Kasumi-1 (cell line): ENCODE results near the gene SCRN1.
"Not testable (repeated sequence)": the region's sequence is repeated elsewhere in the genome, so short reads cannot be mapped to it uniquely, and the experiment has no call there.

ENCODE experiments used
- DNase-seq, 2 experiments: peaks; one replicate each; lab custom pipeline; 2025; lab: John Stamatoyannopoulos, UW

SCRN1 gene

GRCh38 chr7:29968683-29969395, 20.8 kb downstream of the SCRN1 start:
- no peak for DNase-seq

DNA sequence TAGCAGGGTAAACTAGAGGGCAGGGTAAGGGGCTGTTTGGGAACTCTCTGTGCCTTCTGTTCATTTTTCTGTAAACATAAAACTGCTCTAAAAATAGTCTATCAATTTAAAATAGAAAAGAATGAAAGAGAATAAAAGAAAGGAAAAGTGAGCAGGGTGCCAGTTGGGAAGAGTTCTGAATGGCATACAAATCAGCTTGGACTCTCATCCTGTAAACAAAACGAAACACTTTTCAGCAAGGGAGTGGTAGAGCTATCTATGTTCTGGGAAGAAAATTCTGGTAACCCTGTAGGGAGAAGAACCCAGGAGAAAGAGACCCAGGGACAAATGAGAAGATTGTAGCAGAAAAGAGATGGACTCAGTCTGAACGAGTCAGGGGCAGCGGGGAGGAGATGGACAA, 24.6 kb downstream of the SCRN1 start:
- DNase-seq, result no peak

- no peak for DNase-seq
Measured at GRCh38 chr7:29962035-29962434, 27.6 kb downstream of the SCRN1 start.

- not testable (repeated sequence) for DNase-seq
Measured at GRCh38 chr7:29961611-29962010, 28.0 kb downstream of the SCRN1 start.

GRCh38 chr7:29958667-29959358, 30.8 kb downstream of the SCRN1 start:
- no peak for DNase-seq

- DNase-seq, result no peak
Measured at GRCh38 chr7:29957521-29958310, 31.9 kb downstream of the SCRN1 start.

- no peak for DNase-seq
Measured at GRCh38 chr7:29956487-29956836, 33.1 kb downstream of the SCRN1 start.

DNA sequence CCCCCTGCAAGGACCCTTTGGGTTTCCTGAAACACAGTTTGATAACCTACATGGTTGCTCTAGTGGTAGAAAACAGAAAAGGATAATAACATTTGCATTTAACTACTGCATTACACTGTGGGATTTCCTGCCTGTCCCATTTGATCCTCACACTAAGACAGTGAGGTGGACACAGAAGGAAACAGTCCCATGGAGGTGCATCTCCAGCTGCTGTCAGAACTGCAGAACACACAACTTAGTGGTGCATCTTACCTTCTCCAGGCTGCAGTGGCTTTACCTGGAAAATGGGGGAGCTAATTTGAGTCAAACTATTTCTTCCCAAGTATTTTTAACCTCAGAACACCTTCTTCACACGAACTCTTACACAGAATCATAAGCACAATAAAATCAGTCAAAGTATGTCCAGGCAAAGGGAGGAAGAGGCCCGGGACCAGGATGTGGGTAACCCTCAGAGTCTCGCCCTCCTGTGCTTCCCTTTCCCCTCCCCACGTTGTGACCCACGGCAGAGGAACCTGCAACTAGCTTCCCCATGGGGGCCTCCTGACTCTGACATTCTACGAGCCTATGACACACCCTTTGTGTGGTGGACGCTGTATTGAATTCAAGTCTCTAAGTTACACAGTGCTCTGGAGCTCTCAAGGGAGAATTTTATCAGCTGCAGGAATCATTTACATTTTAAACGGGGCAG, 33.7 kb downstream of the SCRN1 start:
- peak; percentile 61 to 81 for DNase-seq

- no peak for DNase-seq
Measured at GRCh38 chr7:29955075-29955792, 34.4 kb downstream of the SCRN1 start.

- DNase-seq, result no peak
Measured at GRCh38 chr7:29953726-29954347, 35.8 kb downstream of the SCRN1 start.

DNA sequence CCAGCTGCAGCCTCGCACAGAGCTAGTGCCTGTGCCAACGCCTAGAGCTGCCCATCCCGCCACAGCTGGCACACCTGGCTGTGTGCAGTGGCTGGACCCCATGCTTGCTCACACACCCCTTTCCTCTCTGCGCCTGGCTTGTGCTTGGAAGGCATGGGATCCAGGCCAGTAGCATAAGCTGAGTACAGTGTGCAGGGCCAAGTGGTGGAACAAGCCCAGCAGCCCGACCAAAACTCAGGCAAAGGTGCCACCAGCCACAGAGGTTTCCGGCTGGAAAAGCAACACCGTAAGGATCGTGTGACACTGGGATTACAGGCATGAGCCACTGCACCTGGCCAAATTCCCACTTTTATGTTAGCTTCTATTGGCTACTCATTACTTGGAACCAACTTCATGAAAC, 38.4 kb downstream of the SCRN1 start:
- no peak for DNase-seq

DNA sequence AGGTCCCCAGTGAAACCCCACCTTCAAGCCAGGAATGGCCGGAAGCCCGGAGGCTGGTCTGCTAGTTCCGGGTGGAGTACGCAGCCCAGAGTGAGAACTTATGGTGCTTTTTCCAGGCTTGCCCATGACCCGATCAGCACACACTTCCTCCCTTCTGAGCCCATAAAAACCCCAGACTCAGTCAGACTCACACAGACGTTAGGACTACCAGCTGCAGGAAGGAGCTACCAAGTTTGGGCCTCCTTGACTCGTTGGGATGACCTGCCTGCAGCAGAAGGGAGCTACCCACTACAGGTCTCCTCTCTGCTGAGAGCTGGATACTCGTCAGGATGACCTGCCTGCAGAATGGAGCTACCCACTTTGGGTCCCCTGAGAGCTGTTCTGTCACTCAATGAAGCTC, 39.1 kb downstream of the SCRN1 start:
- DNase-seq, result no peak

DNA sequence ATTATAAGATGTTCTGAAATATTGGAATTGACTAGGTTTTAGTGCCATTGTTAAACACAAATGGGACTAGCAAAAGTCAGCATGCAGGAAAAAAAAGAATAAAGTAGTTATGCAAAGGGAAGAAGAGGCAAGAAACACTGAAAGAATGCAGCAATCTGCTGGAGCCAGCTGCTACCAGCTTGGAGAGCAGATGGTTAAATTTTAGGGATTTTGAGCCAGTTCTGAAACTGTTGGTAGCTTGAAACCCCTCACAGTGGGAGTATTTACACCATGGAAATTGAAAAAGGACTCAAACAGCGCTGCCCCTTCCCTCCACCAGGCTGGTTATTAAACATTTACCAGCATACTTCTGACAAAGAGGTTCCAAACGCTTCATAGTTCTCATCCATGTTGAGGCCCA, 41.0 kb downstream of the SCRN1 start:
- DNase-seq, result no peak

DNA sequence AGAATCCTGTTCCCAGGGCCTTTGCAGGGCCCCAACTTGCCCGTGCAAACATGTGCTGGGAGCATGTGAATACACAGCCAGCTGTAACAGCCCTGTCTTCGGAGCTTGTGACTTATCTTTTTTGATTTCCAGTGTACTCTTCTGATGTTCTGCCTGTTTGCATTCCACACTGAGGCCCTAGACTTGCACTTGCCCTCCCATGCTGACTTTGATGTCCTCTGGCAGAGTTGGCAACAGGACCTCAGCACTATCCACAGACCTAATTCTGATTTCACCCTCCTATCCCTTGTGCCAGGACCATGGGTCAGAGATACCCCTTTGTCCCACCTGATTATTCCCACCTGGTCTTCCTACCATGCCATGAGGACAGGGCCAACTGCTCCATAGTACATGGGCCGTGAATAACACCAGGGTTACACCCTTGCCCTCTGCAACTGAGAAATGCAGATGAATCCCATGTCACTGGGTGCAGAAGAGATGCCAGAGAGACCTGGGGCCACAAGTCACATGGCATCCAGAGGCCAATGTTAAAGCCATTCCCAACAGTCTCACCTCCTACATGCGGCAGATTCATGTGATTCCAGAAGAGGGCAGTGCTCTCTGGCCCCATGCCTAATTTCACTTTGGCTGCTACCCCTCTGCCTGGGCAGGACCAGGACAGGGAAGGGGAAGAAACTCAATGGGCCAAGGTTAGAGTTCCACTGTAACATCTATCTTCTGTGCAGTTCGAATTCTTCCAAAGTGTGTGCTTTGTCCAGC, 43.0 kb downstream of the SCRN1 start:
- DNase-seq, result peak; percentile 19 to 35

GRCh38 chr7:29945259-29945809, 44.3 kb downstream of the SCRN1 start:
- DNase-seq, result no peak

DNA sequence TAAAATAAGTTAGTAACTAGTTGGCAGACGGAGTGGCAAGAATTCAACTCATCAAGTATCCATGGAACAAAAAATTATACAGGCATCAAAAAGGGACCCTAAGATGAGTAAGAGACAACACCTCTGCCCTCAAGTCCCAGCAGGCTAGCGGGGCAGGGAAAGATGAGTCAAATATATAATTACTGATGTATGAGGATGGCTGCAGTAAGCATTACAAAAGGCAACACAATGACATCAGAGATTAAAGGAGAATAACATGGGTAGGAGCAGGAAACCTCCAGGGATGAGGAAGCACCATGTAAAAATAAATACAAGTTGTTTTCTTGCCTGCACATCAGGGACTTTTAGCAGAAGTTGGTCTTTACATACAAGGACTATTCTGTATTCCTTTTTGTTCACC, 49.4 kb downstream of the SCRN1 start:
- DNase-seq, result no peak

- no peak for DNase-seq
Measured at GRCh38 chr7:29937132-29937531, 52.5 kb downstream of the SCRN1 start.

DNA sequence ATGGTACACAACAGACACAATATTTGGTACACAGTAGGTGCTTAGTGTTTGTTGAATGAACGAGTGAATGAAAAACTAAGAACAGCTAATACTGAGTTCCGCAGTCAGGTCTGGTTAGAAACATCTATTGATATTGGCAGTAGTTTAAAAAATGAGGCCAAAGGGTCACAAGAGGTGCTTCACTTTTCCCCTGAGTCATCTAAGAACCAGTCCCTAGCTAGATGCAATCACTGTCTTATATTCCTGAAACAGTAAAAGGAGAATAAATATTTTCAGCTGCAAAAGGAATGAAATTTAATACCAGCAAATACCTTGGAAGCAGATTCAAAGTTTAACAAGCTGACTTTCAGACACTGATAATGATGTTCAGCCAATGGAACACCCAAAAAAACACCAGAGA, 54.5 kb downstream of the SCRN1 start:
- no peak for DNase-seq

GRCh38 chr7:29929018-29929807, 60.4 kb downstream of the SCRN1 start:
- DNase-seq, result no peak
